Fibroblast of lung (primary cell): ENCODE results near the gene STK11IP.

ENCODE experiments used
- CTCF ChIP-seq, 2 donors: IDR thresholded peaks in 1 of 2; conservative IDR thresholded peaks in 1 of 2; 1 replicate in 1 of 2; 2 replicates in 1 of 2; pipeline ENCODE4 v1.5.1; 2011 to 2012; ENCODE audit warnings: low read length in 2 of 2, control low read depth in 1 of 2, inconsistent platforms in 1 of 2, low read depth in 1 of 2, mild to moderate bottlenecking in 1 of 2
- EZH2 ChIP-seq: IDR thresholded peaks from 2 replicates; pipeline ENCODE4 v1.5.1; 2012; ENCODE audit warnings: low read length, control low read depth, mild to moderate bottlenecking; ENCODE audit errors: missing control alignments

- TF ChIP-seq CTCF (conservative IDR thresholded peaks at IDR 0.05 in 1 of 2, IDR thresholded peaks at IDR 0.05 in 1 of 2; ENCODE audit: low read depth in 1 of 2, low read length in 2 of 2) = no peak
- no peak for TF ChIP-seq EZH2
Observed at GRCh38 chr2:219648176-219648575, 50.5 kb downstream of the STK11IP start.
